PC-9 (cell line): Measurements from ENCODE around the gene UQCR11.

Experiments used
- CTCF ChIP-seq: fragments of 200-600 bp; sonication (generic); conservative IDR thresholded peaks from 2 replicates; pipeline ENCODE4 v1.6.1; 2017; ENCODE audit warnings: mixed run types, antibody characterized with exemption, mild to moderate bottlenecking, moderate library complexity
- EZH2 ChIP-seq: fragments of 200-600 bp; sonication (generic); IDR thresholded peaks from 2 replicates; pipeline ENCODE4 v1.8.0; 2017; ENCODE audit warnings: antibody characterized with exemption, low read depth

- no peak for TF ChIP-seq CTCF
- no peak for TF ChIP-seq EZH2
Observed at GRCh38 chr19:1622007-1622406, 16.7 kb upstream of the UQCR11 start.
